NCI-H748 (cell line): ENCODE results near the gene RFC3.
A peak's percentile ranks its signal among the peaks of the same experiment; 100 is the strongest.

Experiments used
- DNase-seq: peaks from one replicate; lab custom pipeline; 2025; ENCODE audit not compliant: unreplicated experiment; lab: John Stamatoyannopoulos, UW

Gene RFC3

DNA sequence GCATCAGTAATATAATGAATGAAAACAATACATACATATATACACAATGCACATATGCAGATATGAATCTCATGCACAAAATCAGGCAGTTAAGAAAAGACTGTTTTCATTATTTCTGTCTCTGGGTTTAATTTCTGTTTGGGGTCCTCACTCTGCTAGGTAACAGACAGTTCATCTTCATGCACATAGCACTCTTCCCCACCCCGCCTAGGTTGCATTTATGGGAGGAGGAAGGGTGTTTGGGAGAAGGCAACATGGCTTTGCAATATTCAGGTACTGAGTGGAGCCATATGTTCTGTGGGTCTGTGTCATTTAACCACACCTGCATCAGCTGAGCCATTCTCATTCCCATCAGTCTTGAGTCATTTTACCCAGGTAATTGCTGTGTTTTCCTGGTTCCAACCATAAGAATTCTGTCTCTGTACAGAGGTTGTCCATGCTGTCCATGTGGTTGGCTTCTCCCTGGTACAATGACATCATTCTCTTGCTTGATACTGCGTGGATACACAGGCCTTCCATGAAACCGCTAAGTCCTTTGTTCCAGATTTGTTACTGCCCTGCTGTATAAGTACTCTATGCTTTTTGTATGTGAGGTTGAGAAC lies 45.3 kb downstream of the RFC3 start:
- peak; percentile 35 for DNase-seq

- DNase-seq: no peak
Measured at GRCh38 chr13:33865945-33866344, 48.0 kb downstream of the RFC3 start.

GRCh38 chr13:33867472-33867871 lies 49.5 kb downstream of the RFC3 start:
- DNase-seq: no peak

GRCh38 chr13:33868343-33868994 lies 50.5 kb downstream of the RFC3 start:
- DNase-seq: no peak

GRCh38 chr13:33869005-33869404 lies 51.1 kb downstream of the RFC3 start:
- DNase-seq: peak; percentile 42

DNA sequence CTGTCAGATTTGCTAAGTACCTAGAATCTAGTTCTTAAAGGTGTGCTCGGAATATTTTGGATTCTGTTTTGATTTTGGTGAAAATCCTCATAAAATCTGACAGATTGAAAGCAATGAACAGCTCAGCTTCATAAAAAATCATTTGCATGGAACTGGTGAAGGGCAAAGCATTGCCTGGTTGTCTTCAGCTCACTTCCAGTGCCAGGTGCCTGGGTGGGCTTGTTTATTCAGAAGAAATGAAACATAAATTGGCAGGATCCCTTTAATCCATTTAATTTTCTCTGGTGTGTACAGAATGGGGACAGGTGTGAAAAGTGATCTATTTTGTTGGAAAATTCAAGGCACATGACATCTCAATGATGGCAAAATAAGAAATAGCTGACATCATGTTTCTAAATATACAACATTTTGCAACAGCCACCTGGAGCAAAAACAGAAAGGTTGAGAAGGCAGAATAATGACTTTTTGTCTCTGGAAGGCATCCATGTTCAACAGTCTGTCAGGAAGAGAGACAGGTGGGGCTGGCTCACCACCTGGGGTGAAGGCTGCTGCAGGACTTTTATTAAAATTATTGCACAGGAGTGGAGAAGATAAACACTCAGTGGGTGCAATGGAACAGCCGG lies 52.2 kb downstream of the RFC3 start:
- peak; percentile 98 for DNase-seq

DNA sequence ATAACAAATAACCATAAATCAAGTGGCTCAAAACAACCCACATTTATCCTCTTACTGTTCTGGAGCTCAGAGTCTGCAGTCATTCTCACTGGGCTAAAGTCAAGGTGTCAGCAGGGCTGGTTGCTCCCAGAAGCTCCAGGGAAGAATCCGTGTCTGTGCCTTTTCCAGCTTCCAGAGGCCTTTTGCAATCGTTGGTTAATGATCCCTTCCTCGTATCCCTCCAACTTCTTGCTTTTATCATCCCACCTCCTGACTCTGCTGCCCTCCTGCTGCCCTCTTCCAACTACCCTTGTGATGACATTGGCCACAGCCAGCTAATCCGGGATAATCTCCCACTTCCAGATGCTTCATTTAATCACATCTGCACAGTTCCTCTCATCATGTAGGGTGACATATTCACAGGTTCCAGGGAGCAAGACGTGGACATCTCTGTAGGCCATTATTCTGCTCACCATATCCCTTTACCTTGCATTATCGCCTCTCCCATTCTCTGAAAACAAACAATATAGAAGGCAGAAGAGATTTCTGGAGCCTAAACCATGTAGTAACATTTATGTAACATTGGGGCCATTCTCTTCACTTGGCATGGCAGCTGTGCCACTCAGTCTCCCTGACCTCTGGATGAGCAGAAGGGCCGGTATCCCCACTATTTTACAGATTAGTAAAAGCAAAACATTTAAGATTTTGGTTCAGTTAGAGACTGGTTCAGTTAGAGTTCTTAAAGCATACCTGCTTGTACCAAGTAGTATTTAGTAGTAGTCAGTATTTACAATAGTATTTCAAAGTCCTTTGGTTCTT lies 53.5 kb downstream of the RFC3 start:
- no peak for DNase-seq

DNA sequence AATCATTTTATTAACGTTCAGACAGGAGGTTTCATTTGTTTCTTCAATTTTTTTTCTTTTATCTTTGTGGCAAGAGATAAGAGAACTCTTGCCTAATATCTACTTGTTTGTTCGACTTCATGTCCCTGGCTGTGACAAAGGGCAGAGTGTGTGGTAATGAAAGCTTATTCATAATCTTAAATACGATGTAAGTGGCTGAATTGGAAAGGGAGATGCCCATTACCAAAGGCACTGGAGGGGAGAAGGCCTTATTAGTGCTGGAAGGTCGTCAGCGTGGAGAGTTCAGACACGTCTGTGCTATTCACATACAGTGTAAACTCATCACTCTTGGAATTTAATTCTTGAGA lies 54.0 kb downstream of the RFC3 start:
- DNase-seq: no peak

DNA sequence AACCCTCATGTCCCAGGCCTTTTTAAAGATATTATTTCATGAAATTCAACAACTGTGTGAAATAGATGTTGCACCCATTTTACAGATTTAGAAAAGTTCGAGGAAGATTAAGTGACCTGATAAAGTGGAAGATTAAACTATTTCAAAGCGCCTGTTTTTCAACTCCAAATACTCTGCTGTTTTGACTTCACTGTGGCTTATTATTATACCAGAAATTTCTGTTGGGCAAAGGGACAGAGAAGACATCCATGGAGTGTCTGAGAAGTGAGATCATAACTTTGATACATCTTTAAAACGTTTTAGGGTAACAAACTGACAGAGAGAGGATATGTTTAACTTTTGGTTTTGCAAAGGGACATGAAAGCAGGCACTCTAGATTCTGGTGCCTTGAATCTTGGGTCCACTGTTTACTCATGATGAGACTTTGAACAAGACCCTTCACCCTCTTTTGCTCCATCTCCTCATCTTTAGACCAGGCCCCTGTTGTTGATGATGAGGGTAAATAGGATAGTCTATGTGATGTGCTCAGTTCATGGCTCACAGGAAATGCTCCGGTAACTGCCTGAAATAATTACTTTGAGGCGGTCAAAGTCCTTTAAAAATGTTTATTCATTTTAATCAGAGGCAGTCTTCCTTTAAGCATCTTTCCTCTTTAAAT lies 55.4 kb downstream of the RFC3 start:
- no peak for DNase-seq

DNA sequence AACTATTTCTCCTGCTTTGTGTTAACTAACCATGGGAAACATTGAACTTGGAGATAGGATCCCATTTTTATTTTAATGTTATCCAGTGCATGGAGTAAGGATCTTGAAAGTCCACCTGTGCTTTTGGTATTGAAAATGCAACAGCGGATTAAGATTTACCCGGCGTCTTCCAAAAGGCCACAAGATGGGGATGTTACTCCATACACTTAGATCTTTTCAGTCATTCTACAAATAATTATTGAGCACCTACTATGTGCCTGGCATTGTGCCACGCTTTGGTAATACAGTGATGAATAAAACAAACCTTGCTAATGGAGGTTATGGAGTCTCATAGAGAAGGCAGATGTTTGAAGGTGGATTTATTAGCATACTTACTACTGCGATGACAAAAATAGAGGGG lies 56.9 kb downstream of the RFC3 start:
- DNase-seq: no peak

DNA sequence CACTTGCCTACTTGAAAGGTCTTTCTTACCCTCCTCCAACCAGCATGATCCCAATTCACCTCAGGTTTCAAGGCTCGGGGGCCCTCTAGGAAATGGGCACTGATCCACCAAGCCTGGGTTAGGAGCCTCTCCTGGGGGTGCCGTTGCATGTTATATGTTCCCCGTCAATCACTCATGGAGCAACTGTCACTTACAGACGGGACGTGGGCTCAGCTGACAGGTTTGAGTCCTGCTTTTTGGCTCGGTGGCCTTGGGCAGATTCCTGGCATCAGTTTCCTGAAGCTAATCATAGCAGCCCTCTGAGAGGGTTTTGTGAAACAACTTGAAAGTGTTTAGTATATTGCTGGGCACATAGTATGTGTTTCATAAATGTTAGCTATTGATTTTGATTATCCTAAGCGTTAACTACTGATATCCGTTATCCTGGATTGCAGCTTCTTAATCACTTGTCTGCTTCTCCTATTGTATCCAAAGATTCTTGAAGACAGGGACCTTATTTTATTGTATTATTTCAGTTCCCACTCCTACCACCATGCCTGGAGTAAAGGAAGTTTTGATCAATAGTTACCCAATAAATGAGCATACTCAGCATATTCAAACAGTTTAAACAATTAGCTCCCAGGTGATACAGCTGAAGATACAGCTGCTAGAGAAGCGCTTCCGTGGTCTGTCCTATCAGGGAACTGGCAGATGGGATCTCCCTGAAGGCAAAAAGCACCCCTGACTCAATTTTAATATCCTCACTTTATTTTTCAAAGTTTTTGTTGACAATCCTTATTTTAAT lies 57.9 kb downstream of the RFC3 start:
- DNase-seq: peak; percentile 36

GRCh38 chr13:33876716-33877394 lies 58.9 kb downstream of the RFC3 start:
- DNase-seq: no peak

DNA sequence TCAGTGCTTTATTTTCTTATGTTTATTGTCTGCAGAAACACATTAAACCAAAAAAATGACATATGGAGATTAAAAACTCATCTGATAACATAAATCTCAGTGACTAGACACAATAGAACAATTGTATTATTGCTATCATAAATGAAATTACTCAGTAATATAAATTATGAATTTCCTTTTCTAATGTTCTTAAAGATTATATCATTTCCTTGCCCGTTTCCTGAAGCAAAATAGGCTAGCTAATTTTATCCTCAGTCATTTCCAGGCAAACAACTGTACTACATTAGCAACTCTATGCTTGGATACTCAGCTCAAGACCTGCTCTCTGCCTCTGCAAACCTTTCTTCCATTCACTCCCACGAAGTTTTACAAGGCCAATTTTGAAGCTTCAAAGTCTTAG lies 61.2 kb downstream of the RFC3 start:
- DNase-seq: no peak

GRCh38 chr13:33882804-33883203 lies 64.9 kb downstream of the RFC3 start:
- DNase-seq: no peak

GRCh38 chr13:33884531-33885220 lies 66.7 kb downstream of the RFC3 start:
- DNase-seq: peak; percentile 64
